Body of pancreas (tissue), 4 donors: ENCODE measurements around the gene SELENOP. TPM values are rescaled to one million over a fixed set of nuclear protein-coding genes. Genes with fewer than 3 reads are reported as not detected.
"Not testable (repeated sequence)": the region's sequence is repeated elsewhere in the genome, so short reads cannot be mapped to it uniquely, and the experiment has no call there.

ENCODE experiments used
- ATAC-seq: fragments of 150-250 bp; one replicate; pipeline ENCODE4 v1.9.1; 2016
- DNase-seq, 4 donors: peaks; one replicate each; pipeline ENCODE4 v3.0.0-alpha.2; 2019
- H3K27ac ChIP-seq, 4 donors: fragments of 200-600 bp; sonication (generic); 1 replicate in 3 of 4; 2 replicates in 1 of 4; pipeline versions ENCODE4 v1.5.1 to v1.6.1; 2016 to 2019; ENCODE audit warnings: mild to moderate bottlenecking in 1 of 4, mixed read lengths in 1 of 4, moderate library complexity in 1 of 4
- H3K27me3 ChIP-seq, 2 donors: fragments of 200-600 bp; sonication (generic); one replicate each; pipeline ENCODE4 v1.6.0; 2016; ENCODE audit warnings: mild to moderate bottlenecking in 1 of 2
- H3K36me3 ChIP-seq, 2 donors: fragments of 200-600 bp; sonication (generic); replicated peaks in 1 of 2; 2 replicates each; pipeline ENCODE4 v1.5.1; 2016; ENCODE audit warnings: low read depth in 2 of 2; ENCODE audit not compliant: insufficient read depth in 1 of 2
- H3K4me1 ChIP-seq: fragments of 200-600 bp; sonication (generic); one replicate; pipeline ENCODE4 v1.6.0; 2016
- H3K4me3 ChIP-seq, 2 donors: fragments of 200-600 bp; sonication (generic); 1 replicate in 1 of 2; 2 replicates in 1 of 2; pipeline ENCODE4 v1.5.1; 2016 to 2019
- H3K9me3 ChIP-seq, 3 donors: fragments of 200-600 bp; sonication (generic); 1 replicate in 2 of 3; 2 replicates in 1 of 3; pipeline ENCODE4 v1.5.1; 2016
- POLR2A ChIP-seq, 3 donors: fragments of 450-650 bp; IDR thresholded peaks; one replicate each; pipeline ENCODE4 v1.6.1; 2016; ENCODE audit warnings: antibody characterized with exemption in 3 of 3, mild to moderate bottlenecking in 2 of 3
- WGBS, 2 donors: methylation state at CpG; one replicate each; pipeline ENCODE4 v1.1.5; 2017; 5-methylcytosine and 5-hydroxymethylcytosine counted together
- intact Hi-C: fragments of 100-400 bp; cut with DNase I; formaldehyde crosslinking; loops from one replicate; pipeline ENCODE4 v1.15.1; 2023
- total RNA-seq, 2 donors: library from RNA; depleted of rRNA; stranded (reverse); fragments of >200 nt; gene quantifications; one replicate each; pipeline ENCODE4 v1.1.0, GENCODE V29; 2016
- TF ChIP-seq, protein P1 (sequence below), 7 experiments: fragments of 450-650 bp in 4 of 7; fragments of 200-600 bp in 3 of 7; sonication (generic) in 3 of 7; IDR thresholded peaks; one replicate each; pipeline ENCODE4 v1.5.1; 2016 to 2019; ENCODE audit warnings: antibody characterized with exemption in 7 of 7

The SELENOP gene
- total RNA-seq, 2 donors from 2014 or later, result 97.9 to 289 TPM

DNA sequence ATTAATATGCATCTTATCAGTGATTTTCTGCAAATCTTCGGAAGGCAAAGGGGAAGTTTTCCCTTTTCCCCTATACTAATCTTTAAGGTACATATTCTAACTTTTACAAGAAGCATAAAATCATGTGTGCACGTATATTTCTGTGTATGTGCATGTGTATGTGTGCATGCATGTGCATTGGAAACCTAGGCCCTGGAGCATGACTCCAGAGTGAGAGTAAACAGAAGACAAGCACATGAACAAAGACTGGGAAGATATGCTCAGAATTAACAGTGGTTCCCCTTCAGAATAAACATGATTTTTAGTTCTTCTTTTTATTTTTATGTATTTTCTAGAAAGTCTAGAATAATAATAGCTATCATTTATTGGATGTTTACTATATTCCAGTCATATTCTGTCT is 10.9 kb upstream of the SELENOP start:
- WGBS, 2 donors, result 81% methylated on average over 2 of the region's 2 CpGs

DNA sequence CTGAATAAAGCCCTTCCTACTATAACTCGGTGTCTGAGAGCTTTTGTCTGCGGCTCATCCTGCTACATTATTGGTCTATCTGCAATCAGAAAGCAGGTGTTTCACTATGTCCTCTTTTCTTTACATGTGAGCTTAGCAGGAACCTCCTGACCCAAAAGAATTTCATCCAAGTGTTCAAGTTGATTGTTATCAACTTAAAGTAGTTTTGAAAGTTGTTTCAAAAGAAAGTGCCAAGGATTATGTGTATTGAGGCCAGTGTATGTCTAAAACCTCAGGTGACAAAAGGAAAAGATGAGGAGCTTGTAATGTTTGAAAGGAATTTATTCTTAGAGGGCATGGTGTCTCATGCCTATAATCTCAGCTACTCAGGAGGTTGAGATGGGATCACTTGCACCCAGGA is 8.1 kb upstream of the SELENOP start:
- Histone ChIP-seq H3K36me3 (no peaks in the 10 kb centered on the region), H3K4me3 (no peak overlapping the region), H3K4me1 (peaks cover 13% of the 10 kb centered on the region), H3K9me3 (no peaks in the 10 kb centered on the region), H3K27ac (no peak overlapping the region), H3K27me3 (no peaks in the 10 kb centered on the region)
- no peak for ATAC-seq
- DNase-seq, result no peak
- WGBS, 2 donors, result 61 to 95% methylated on average over 2 of the region's 2 CpGs
- TF ChIP-seq, protein P1, sequence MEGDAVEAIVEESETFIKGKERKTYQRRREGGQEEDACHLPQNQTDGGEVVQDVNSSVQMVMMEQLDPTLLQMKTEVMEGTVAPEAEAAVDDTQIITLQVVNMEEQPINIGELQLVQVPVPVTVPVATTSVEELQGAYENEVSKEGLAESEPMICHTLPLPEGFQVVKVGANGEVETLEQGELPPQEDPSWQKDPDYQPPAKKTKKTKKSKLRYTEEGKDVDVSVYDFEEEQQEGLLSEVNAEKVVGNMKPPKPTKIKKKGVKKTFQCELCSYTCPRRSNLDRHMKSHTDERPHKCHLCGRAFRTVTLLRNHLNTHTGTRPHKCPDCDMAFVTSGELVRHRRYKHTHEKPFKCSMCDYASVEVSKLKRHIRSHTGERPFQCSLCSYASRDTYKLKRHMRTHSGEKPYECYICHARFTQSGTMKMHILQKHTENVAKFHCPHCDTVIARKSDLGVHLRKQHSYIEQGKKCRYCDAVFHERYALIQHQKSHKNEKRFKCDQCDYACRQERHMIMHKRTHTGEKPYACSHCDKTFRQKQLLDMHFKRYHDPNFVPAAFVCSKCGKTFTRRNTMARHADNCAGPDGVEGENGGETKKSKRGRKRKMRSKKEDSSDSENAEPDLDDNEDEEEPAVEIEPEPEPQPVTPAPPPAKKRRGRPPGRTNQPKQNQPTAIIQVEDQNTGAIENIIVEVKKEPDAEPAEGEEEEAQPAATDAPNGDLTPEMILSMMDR (IDR thresholded peaks at IDR 0.05), result no peak
- no peak for TF ChIP-seq POLR2A (IDR thresholded peaks at IDR 0.05)
- intact Hi-C loops, result no loop called here

More for the DNA sequence above, 10.9 kb upstream of the SELENOP start:
- ATAC-seq (no peak), DNase-seq (no peak)
- no peak overlapping the region for H3K27ac ChIP-seq
- intact Hi-C loops, result no loop called here
- H3K4me1 ChIP-seq, result peaks cover 17% of the 10 kb centered on the region
- no peaks in the 10 kb centered on the region for H3K27me3 ChIP-seq
- no peaks in the 10 kb centered on the region for H3K9me3 ChIP-seq
- no peak for TF ChIP-seq POLR2A (IDR thresholded peaks at IDR 0.05)
- TF ChIP-seq, protein P1 (IDR thresholded peaks at IDR 0.05), result no peak
- H3K36me3 ChIP-seq, result no peaks in the 10 kb centered on the region
- H3K4me3 ChIP-seq, result no peak overlapping the region

DNA sequence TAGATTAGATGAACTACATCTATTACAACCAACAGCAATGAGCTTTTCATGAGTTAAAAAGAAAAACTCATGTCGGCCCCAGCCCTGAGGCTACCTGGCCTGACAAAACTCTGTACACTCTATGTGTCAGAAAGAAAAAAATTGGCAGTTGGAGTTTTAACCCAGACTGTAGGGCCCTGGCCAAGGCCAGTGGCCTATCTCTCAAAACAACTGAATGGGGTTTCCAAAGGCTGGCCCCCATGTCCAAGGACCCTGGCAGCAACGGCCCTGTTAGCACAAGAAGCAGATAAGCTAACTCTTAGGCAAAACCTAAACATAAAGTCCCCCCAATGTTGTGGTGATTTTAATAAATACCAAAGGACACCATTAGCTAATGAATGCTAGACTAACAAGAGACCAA is 4.9 kb upstream of the SELENOP start:
- peaks cover 18% of the 10 kb centered on the region for H3K4me1 ChIP-seq
- H3K36me3 ChIP-seq, H3K4me3 ChIP-seq, H3K9me3 ChIP-seq, H3K27ac ChIP-seq, DNase-seq, ATAC-seq, H3K27me3 ChIP-seq, intact Hi-C loops: not testable (repeated sequence)
- 47 to 53% methylated on average over 2 of the region's 2 CpGs for WGBS, 2 donors

DNA sequence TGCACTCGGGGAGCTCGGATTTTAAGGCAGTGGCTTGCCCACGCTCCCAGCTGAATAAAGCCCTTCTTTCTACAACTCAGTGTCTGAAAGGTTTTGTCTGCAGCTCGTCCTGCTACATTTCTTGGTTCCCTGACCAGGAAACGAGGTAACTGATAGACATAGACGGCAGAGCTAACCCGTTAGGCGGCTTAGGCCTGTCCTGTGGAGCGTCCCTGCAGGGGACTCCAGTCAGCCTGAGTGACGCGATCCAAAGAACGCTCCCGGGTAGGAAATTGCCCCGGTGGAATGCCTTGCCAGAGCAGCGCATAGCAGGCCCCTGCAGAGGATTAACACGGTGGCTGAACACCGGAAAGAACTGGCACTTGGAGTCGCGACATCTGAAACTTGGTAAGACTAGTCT is 1.8 kb upstream of the SELENOP start:
- H3K36me3 ChIP-seq, result no peaks in the 10 kb centered on the region
- peak overlapping the region in 1 of 4 donors; percentile 83 for H3K27ac ChIP-seq
- H3K4me1 ChIP-seq, result peaks cover 28% of the 10 kb centered on the region
- intact Hi-C loops, result no loop called here
- DNase-seq (no peak), ATAC-seq (no peak)
- WGBS, 2 donors, result 90 to 93% methylated on average over 16 to 19 of the region's 19 CpGs
- no peaks in the 10 kb centered on the region for H3K27me3 ChIP-seq
- H3K9me3 ChIP-seq, result no peaks in the 10 kb centered on the region
- no peak overlapping the region for H3K4me3 ChIP-seq
- TF ChIP-seq, protein P1 (IDR thresholded peaks at IDR 0.05), result no peak
- no peak for TF ChIP-seq POLR2A (IDR thresholded peaks at IDR 0.05)

DNA sequence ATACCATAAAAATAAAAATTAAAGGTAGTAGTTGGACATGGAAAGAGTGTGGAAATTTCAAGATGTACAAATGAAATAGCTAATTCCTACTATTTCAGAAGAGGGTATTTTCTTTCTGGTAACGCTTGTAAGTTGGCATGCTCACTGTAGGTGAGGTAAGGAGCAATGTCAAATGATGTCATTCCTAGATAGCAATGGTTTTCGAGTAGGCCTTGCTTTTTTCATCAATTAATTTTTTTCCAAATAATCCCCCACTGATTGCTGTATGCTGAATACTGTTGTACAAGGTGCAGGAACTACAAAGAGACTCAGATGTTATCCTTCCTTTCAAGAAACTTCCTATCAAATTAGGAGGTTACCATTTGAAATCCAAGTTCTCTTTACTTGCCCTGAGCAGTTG is 928 bp upstream of the SELENOP start:
- ATAC-seq, result no peak
- no peak overlapping the region for H3K4me3 ChIP-seq
- H3K9me3 ChIP-seq, result no peaks in the 10 kb centered on the region
- H3K36me3 ChIP-seq, result no peaks in the 10 kb centered on the region
- WGBS, 2 donors, result 33 to 39% methylated on average over 2 of the region's 2 CpGs
- TF ChIP-seq, protein P1 (IDR thresholded peaks at IDR 0.05), result no peak
- no peak for TF ChIP-seq POLR2A (IDR thresholded peaks at IDR 0.05)
- peak overlapping the region in 3 of 4 donors; percentile 79 to 85 (median 83) for H3K27ac ChIP-seq
- intact Hi-C loops, result no loop called here
- H3K27me3 ChIP-seq, result no peaks in the 10 kb centered on the region
- H3K4me1 ChIP-seq, result peaks cover 37% of the 10 kb centered on the region
- DNase-seq, result no peak
